Retinal pigment epithelial cell (primary cell): ENCODE data around the gene LAMA5.

Experiments used
- DNase-seq: peaks from one replicate; pipeline ENCODE4 v3.0.0-alpha.2; 2010; ENCODE audit warnings: low read depth
- H3K4me3 ChIP-seq: 2 replicates; pipeline ENCODE4 v1.5.1; 2011; ENCODE audit warnings: mild to moderate bottlenecking, low read length, control low read depth, moderate library complexity
- TF ChIP-seq, protein P1 (sequence below): conservative IDR thresholded peaks from 2 replicates; pipeline ENCODE4 v1.5.1; 2011; ENCODE audit warnings: low read depth, low read length, control low read depth, inconsistent platforms

The LAMA5 gene

DNA sequence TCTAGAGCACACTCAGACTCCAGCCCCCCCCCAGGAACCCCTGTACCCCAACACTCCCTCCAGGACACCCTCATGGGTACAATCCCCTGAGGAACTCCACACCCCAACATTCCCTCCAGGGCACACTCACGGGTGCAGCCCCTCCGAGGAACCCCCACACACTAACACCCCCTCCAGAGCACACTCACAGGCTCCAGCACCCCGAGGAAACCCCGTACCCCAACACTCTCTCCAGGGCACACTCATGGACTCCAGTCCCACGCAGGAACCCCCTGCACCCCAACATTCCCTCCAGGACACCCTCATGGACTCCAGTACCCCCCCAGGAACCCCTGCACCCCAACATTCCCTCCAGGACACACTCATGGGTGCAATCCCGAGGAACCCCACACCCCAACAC is 31.6 kb downstream of the LAMA5 start:
- H3K4me3 ChIP-seq, result no peak overlapping the region
- TF ChIP-seq, protein P1, sequence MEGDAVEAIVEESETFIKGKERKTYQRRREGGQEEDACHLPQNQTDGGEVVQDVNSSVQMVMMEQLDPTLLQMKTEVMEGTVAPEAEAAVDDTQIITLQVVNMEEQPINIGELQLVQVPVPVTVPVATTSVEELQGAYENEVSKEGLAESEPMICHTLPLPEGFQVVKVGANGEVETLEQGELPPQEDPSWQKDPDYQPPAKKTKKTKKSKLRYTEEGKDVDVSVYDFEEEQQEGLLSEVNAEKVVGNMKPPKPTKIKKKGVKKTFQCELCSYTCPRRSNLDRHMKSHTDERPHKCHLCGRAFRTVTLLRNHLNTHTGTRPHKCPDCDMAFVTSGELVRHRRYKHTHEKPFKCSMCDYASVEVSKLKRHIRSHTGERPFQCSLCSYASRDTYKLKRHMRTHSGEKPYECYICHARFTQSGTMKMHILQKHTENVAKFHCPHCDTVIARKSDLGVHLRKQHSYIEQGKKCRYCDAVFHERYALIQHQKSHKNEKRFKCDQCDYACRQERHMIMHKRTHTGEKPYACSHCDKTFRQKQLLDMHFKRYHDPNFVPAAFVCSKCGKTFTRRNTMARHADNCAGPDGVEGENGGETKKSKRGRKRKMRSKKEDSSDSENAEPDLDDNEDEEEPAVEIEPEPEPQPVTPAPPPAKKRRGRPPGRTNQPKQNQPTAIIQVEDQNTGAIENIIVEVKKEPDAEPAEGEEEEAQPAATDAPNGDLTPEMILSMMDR, result no peak
- no peak for DNase-seq

DNA sequence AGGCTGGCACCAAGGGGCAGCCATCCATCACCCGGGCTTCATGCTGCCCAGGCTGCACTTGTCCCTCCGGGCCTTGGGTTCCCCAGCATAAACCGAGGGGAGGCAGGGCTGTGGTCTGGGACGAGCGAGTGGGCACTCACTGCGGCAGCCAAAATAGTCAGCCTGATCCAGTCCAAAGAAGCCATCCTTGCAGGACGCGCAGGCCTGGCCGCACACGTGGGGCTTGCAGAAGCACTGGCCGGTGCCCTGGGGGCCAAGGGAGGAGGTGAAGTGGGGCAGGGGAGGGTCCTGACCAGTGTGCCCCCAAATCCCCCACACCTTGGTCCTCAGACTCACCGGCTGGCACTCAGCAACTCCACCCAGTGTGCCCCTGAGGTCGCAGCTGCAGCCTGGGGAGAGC is 32.2 kb downstream of the LAMA5 start:
- TF ChIP-seq, protein P1, result no peak
- H3K4me3 ChIP-seq, result no peak overlapping the region
- no peak for DNase-seq

DNA sequence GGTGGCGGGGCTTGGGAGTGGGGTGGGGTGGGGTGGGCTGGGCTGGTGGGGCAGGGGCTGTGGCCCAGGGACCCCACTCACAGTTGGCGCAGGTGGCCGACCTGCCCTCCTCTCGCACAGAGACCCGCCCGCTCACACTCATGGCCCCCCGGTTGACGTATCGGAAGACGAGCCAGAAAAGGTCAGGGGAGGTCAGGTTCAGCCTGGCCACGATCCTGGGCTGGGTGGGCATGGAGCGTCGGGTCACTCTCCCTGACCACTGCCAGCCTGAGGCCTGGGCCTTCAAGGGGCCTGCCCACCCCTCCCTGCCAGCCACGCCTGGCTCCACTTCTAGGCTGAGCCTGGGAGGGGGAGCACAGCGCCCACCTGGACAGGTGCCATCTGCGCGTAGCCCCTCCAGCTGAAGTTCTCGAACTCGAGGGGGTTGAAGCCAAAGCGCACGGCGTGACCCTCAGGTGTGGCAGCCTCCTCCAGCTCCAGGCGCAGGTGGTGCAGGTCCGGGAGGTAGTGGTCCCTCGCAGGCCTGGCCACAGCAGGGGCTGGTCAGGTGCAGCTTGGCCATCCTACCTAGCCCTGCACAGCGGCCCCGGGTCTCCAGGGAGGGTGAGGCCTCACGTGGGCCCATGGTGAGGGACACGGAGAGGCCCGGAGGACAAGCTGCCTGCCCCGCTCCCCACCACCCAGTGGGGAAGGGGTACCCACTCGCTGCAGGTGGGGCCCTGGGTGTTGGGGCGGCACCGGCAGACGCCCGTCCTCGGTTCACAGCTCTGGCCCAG is 33.1 kb downstream of the LAMA5 start:
- DNase-seq, result no peak
- H3K4me3 ChIP-seq, result no peak overlapping the region
- TF ChIP-seq, protein P1, result no peak

DNA sequence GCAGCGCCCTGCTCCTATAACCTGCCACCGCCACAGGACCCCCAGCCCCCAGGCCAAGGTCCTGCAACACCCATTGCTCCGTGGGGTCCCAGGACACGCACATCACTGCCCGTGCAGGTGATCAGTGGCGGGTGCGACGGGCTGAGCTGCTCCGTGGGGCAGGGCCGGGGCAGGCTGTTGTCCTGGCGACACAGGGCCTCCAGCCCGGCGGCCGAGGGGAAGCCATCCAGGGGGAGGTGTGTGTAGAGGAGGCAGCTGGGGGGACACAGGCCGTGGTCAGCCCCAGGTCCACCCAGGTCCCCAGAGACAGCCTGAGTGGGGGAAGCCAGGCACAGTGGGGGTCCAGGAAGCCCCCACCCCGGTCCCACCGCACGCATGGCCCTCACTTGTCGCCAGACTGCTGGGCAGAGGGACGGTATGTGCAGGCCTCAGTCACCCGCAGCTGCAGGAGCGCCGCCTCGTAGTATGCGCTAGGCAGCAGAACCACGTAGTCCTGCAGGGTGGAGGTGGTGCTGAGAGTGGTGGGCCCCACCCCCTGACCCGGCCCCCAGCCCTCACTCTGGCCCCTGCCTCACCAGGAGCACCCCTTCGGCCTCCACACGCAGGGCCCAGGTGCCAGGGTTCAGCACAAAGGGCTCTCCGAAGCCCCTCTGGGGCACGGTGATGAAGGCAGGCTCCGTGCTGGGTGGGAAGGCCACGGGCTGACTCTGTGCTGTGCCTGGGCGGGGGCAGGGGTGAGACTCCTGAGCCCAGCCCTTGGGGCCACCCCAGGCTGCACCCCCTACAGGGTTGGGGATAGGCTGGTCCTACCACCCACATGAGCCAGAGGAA is 33.9 kb downstream of the LAMA5 start:
- TF ChIP-seq, protein P1, result no peak
- no peak overlapping the region for H3K4me3 ChIP-seq
- no peak for DNase-seq

DNA sequence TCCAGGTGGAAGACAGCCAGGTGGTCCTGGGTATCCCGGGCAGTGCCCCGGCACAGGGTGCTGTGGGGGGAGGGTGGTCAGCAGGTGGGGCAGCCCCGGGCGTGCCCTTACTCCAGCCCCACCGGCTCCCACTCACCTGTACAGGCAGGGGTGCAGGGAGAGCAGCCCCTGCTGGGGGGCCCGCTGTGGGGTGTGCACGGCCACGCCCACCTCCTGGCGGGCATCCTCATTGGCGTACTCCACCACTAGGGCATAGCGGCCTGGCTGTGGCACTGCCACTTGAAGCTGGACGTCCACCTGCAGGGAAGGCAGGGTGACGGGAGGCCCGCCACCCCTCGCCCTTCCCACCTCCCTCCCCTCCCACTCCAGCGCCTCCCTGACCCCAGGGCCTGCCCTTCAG is 34.7 kb downstream of the LAMA5 start:
- no peak overlapping the region for H3K4me3 ChIP-seq
- TF ChIP-seq, protein P1, result no peak
- DNase-seq, result no peak

DNA sequence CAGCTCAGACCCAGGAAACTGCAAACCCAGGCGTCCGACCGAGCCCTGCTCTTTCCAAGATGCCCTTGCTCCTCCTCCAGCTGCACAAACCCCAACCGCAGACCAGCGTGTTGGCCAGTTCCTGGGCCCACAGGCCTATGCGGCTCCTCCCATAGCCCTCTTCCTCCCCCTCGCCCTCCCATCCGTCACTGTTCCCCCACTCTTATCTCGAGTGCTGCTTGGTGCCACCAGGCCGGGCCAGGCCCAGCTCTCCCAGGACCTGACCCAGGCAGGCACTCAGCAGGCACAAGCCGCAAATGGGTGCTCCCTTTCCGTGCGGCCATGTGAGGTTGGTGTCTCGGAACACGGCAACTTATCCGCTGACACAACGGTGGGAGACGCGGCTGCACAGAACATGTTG is 35.8 kb downstream of the LAMA5 start:
- no peak for DNase-seq
- H3K4me3 ChIP-seq, result no peak overlapping the region
- TF ChIP-seq, protein P1, result no peak
